Kidney (tissue), 14 donors: ENCODE measurements around the gene ABTB2. TPM values are rescaled to one million over a fixed set of nuclear protein-coding genes. Genes with fewer than 3 reads are reported as not detected.

Experiments used
- DNase-seq, 5 donors: peaks; one replicate each; pipeline ENCODE4 v3.0.0-alpha.2; 2013 to 2020
- FAIRE-seq: peaks from 2 replicates; lab custom pipeline; 2012; peaks lifted over from hg19 to GRCh38; lab: Jason Lieb, UNC
- H3K27ac ChIP-seq, 2 donors: one replicate each; pipeline ENCODE4 v1.7.0; 2013; ENCODE audit warnings: low read depth in 2 of 2, low read length in 2 of 2, inconsistent platforms in 1 of 2
- H3K27me3 ChIP-seq: one replicate; pipeline ENCODE4 v1.7.1; 2013; ENCODE audit warnings: low read length, inconsistent platforms; ENCODE audit not compliant: control insufficient read depth, insufficient read depth
- H3K36me3 ChIP-seq, 3 donors: one replicate each; pipeline versions ENCODE4 v1.7.0 to v1.7.1; 2013; ENCODE audit warnings: low read length in 3 of 3, control low read depth in 1 of 3, inconsistent platforms in 1 of 3; ENCODE audit not compliant: insufficient read depth in 3 of 3, control insufficient read depth in 2 of 3
- H3K4me1 ChIP-seq, 3 donors: one replicate each; pipeline versions ENCODE4 v1.7.0 to v1.7.1; 2013; ENCODE audit warnings: low read length in 3 of 3, inconsistent platforms in 1 of 3, low read depth in 1 of 3; ENCODE audit not compliant: control insufficient read depth in 2 of 3, insufficient read depth in 2 of 3
- H3K4me3 ChIP-seq, 3 donors: one replicate each; pipeline versions ENCODE4 v1.7.0 to v1.8.1; 2013; ENCODE audit warnings: low read length in 3 of 3, control low read depth in 1 of 3, inconsistent platforms in 1 of 3
- H3K9ac ChIP-seq, 3 donors: one replicate each; pipeline versions ENCODE4 v1.7.0 to v1.7.1; 2013; ENCODE audit warnings: low read length in 3 of 3, control low read depth in 1 of 3, inconsistent platforms in 1 of 3
- H3K9me3 ChIP-seq, 3 donors: one replicate each; pipeline versions ENCODE4 v1.7.0 to v1.7.1; 2013; ENCODE audit warnings: low read length in 3 of 3, control low read depth in 1 of 3, inconsistent platforms in 1 of 3; ENCODE audit not compliant: control insufficient read depth in 2 of 3, insufficient read depth in 1 of 3
- intact Hi-C: fragments of 100-400 bp; cut with DNase I; formaldehyde crosslinking; loops from one replicate; pipeline ENCODE4 v1.11.1; 2022
- polyA plus RNA-seq: library from polyadenylated mRNA; stranded (reverse); fragments of 350-450 nt; fragmentation: Illumina TruSeq; extraction: RNeasy Lipid Tissue Mini Kit (QIAGEN cat#74804); gene quantifications from one replicate; pipeline ENCODE4 v1.2.3, GENCODE V29; 2014; ENCODE audit warnings: low read depth, low replicate concordance; ENCODE audit not compliant: insufficient read depth
- total RNA-seq: library from RNA; stranded (reverse); fragmentation: NEBNext Ultra II Directional; extraction: Animal tissue kit (Norgen Biotek cat#: 25700); gene quantifications from one replicate; pipeline ENCODE4 v1.2.1, GENCODE V29; 2021
- TF ChIP-seq, protein P1 (sequence below): IDR thresholded peaks from 3 replicates; pipeline ENCODE4 v1.5.1; 2012; ENCODE audit warnings: mild to moderate bottlenecking, moderate library complexity, borderline replicate concordance; ENCODE audit not compliant: insufficient read depth; ENCODE audit errors: extremely low read depth
- donor health status: control.
- donor health status: control.
- donor health status: control.
- donor health status: control.
- donor health status: control.
- donor health status: DM: yes; HTN: yes; CAD: no.
- donor health status: Normal renal cell carcinoma (clear cell type).

ABTB2 gene
- total and polyA plus RNA-seq, 2 donors from 2014 or later: 7.6 to 22.1 TPM

DNA sequence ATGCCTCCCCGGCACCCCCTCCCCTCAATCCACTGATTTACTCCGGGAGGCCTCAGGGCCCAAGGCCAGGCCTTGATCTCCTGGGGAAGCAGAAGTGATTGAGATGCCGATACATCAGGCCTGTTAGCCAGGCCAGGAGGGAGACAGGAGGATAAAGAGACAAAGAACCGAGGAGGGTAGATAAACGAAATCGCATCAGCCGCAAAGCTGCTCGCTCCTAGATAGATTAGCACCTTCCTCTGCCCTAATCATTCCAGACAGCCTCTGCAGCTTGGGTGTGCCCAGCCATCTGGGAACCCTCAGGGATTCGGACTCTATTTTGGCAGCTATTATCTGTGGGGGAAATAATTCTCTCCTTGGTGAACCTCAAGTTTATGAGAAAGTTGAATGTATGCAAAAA lies 121.2 kb downstream of the ABTB2 start:
- H3K9me3 ChIP-seq: no peaks in the 10 kb centered on the region
- intact Hi-C loops: no loop called here
- FAIRE-seq (no peak), DNase-seq (no peak)
- H3K27ac ChIP-seq: no peak overlapping the region
- H3K36me3 ChIP-seq: no peaks in the 10 kb centered on the region
- H3K27me3 ChIP-seq: no peaks in the 10 kb centered on the region
- no peak overlapping the region for H3K9ac ChIP-seq
- H3K4me1 ChIP-seq: peaks cover 0 to 9% (median 0%) of the 10 kb centered on the region in 3 donors
- TF ChIP-seq, protein P1, sequence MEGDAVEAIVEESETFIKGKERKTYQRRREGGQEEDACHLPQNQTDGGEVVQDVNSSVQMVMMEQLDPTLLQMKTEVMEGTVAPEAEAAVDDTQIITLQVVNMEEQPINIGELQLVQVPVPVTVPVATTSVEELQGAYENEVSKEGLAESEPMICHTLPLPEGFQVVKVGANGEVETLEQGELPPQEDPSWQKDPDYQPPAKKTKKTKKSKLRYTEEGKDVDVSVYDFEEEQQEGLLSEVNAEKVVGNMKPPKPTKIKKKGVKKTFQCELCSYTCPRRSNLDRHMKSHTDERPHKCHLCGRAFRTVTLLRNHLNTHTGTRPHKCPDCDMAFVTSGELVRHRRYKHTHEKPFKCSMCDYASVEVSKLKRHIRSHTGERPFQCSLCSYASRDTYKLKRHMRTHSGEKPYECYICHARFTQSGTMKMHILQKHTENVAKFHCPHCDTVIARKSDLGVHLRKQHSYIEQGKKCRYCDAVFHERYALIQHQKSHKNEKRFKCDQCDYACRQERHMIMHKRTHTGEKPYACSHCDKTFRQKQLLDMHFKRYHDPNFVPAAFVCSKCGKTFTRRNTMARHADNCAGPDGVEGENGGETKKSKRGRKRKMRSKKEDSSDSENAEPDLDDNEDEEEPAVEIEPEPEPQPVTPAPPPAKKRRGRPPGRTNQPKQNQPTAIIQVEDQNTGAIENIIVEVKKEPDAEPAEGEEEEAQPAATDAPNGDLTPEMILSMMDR: no peak
- H3K4me3 ChIP-seq: no peak overlapping the region

DNA sequence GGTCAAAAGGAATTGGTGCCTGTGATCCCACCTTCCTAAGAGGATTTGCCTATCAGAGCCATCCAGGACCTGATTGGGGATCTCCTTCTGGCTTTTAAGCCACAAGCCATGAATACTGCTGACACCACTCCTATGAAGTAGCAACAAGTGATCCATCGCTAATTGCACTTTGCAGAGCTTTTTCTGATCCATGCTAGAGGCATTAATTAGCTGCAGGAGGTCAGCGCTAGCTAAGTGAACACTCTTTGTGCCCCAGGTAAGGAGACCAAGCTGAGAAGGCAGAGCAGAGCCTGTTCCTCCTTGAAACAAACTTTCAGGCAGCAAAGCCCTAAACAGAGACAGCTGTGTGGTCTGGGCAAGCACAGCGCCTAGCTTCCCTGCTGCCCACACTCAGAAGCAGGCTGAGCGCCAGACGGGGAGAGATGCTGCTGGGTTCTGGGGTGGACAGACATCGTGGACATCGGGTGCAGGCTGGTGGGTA lies 122.2 kb downstream of the ABTB2 start:
- Histone ChIP-seq H3K9ac (peak overlapping the region in 1 of 3 donors; percentile 15), H3K4me3 (no peak overlapping the region), H3K36me3 (no peaks in the 10 kb centered on the region), H3K27me3 (no peaks in the 10 kb centered on the region), H3K27ac (no peak overlapping the region), H3K4me1 (peaks cover 0 to 9% (median 0%) of the 10 kb centered on the region in 3 donors), H3K9me3 (no peaks in the 10 kb centered on the region)
- DNase-seq (no peak), FAIRE-seq (no peak)
- TF ChIP-seq, protein P1: no peak
- intact Hi-C loops: no loop called here

DNA sequence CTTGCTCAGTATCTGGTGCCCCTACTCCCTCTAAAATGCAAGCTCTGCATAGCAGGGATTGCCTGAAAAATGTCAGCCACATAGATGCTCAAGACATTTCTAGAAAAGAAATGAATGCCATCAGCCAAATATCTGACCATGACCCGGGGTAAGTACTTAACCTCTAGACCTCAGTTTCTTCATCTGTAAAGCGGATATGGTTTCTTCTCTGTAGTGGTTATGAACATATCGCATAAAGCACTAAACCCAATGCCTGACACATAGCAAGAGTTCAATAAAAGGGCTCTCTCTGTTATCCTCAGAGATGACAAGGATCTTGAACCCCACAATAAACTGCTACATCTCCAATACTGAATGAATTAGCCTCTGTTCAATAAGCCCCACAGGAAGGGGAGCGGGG lies 122.6 kb downstream of the ABTB2 start:
- Histone ChIP-seq H3K27ac (no peak overlapping the region), H3K9ac (peak overlapping the region in 1 of 3 donors; percentile 15)

More for the DNA sequence above, 122.6 kb downstream of the ABTB2 start:
- FAIRE-seq: no peak
- Histone ChIP-seq H3K4me3 (no peak overlapping the region), H3K27me3 (no peaks in the 10 kb centered on the region), H3K9me3 (no peaks in the 10 kb centered on the region), H3K36me3 (no peaks in the 10 kb centered on the region), H3K4me1 (peaks cover 0 to 9% (median 0%) of the 10 kb centered on the region in 3 donors)
- intact Hi-C loops: no loop called here
- DNase-seq: no peak
- TF ChIP-seq, protein P1: no peak
